ENCODE results near the gene KRTCAP3. TPM values are rescaled to one million over a fixed set of nuclear protein-coding genes. Genes with fewer than 3 reads are reported as not detected.

The KRTCAP3 gene
- total and polyA plus RNA-seq, 3 experiments from 2014 or later: 0.71 to 5.4 (median 4.0) TPM

DNA sequence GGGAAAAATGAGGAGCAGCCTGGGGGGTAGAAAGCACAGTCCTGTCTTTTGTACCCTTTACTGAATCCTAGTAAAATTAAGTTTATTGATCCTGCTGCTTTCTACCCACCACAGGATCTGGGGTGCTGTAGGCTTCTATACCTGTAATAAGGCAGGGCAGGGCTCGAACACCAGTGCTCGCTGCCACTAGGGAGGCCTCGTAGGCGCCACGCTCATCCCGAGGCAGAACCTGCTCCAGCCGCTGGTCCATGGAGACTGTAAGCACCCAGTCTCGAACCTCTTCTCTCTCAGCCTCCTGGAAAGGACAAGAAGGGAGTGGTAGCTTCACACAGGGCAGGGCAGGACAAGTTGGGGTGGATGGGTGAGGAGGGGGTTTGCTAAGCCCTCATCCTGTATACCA is 3.0 kb downstream of the KRTCAP3 start:
- Mint-ChIP-seq H3K4me1 (peaks cover 0 to 4% (median 2%) of the 10 kb centered on the region in 3 donors), H3K4me3 (no peak overlapping the region), H3K9me3 (no peaks in the 10 kb centered on the region), H3K27ac (peak overlapping the region in 3 of 8 donors; percentile 29 to 73 (median 41)), H3K27me3 (peaks cover 0 to 2% of the 10 kb centered on the region in 2 donors), H3K36me3 (peaks cover 8 to 69% (median 27%) of the 10 kb centered on the region in 3 donors)
- POLR2A ChIA-PET: no interaction called here
- CTCF ChIA-PET: no interaction called here
- DNase-seq: no peak
- Histone ChIP-seq H3K36me3 (ENCODE audit: insufficient read depth, low read length) (peaks cover 18% of the 10 kb centered on the region), H3K9me3 (ENCODE audit: low read length) (no peaks in the 10 kb centered on the region), H3K4me3 (ENCODE audit: low read length) (no peak overlapping the region), H3K4me1 (ENCODE audit: insufficient read depth, low read length) (no peaks in the 10 kb centered on the region), H3K27ac (ENCODE audit: low read depth, low read length) (no peak overlapping the region), H3K27me3 (ENCODE audit: insufficient read depth, low read length, poor library complexity, severe bottlenecking) (no peaks in the 10 kb centered on the region)

- Histone ChIP-seq H3K27ac (ENCODE audit: low read depth, low read length) (no peak overlapping the region), H3K4me1 (ENCODE audit: insufficient read depth, low read length) (no peaks in the 10 kb centered on the region), H3K4me3 (ENCODE audit: low read length) (no peak overlapping the region), H3K36me3 (ENCODE audit: insufficient read depth, low read length) (peaks cover 13% of the 10 kb centered on the region), H3K9me3 (ENCODE audit: low read length) (no peaks in the 10 kb centered on the region), H3K27me3 (ENCODE audit: insufficient read depth, low read length, poor library complexity, severe bottlenecking) (no peaks in the 10 kb centered on the region)
- Mint-ChIP-seq H3K36me3 (peaks cover 3 to 65% (median 23%) of the 10 kb centered on the region in 3 donors), H3K9me3 (no peaks in the 10 kb centered on the region), H3K4me1 (peaks cover 0 to 4% (median 2%) of the 10 kb centered on the region in 3 donors), H3K4me3 (no peak overlapping the region), H3K27me3 (peaks cover 0 to 2% of the 10 kb centered on the region in 2 donors), H3K27ac (peak overlapping the region in 4 of 8 donors; percentile 23 to 73 (median 57))
- CTCF ChIA-PET: no interaction called here
- POLR2A ChIA-PET: no interaction called here
- DNase-seq: no peak
Measured at GRCh38 chr2:27445615-27446014, 3.4 kb downstream of the KRTCAP3 start.

DNA sequence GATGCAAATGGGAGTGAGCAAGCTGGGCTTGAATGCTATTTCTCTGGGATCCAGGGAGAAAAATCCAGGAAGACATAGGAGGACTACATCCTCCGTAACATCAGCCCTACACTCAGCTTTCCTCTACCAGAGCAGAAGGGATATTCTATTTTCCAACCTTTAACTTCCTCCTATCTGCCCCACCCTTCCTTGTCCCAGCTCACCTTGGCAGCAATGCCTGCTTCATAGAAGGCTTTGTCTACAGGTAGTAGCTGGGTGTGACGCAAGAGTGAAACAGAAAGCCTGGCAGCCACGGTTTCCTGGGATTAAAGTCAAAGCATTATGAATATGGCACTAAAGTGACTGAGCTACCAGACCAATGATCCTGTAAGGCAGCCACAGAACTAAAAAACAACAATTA is 3.9 kb downstream of the KRTCAP3 start:
- H3K27ac ChIP-seq (ENCODE audit: low read depth, low read length): no peak overlapping the region
- no peaks in the 10 kb centered on the region for H3K4me1 ChIP-seq (ENCODE audit: insufficient read depth, low read length)
- Mint-ChIP-seq H3K27ac (peak overlapping the region in 2 of 8 donors; percentile 55 to 67), H3K36me3 (peaks cover 0 to 63% (median 21%) of the 10 kb centered on the region in 3 donors), H3K4me3 (no peak overlapping the region), H3K27me3 (peaks cover 0 to 2% of the 10 kb centered on the region in 2 donors), H3K9me3 (no peaks in the 10 kb centered on the region), H3K4me1 (peaks cover 0 to 4% (median 2%) of the 10 kb centered on the region in 3 donors)
- ChIA-PET CTCF (interaction anchor here (0.7 kb wide), 1 partner anchor 36 kb away, joined by 3 read pairs; the partner anchor contains the start of gene PPM1G), POLR2A (no interaction called here)
- no peak for DNase-seq
- no peaks in the 10 kb centered on the region for H3K9me3 ChIP-seq (ENCODE audit: low read length)
- no peaks in the 10 kb centered on the region for H3K27me3 ChIP-seq (ENCODE audit: insufficient read depth, low read length, poor library complexity, severe bottlenecking)
- peaks cover 9% of the 10 kb centered on the region for H3K36me3 ChIP-seq (ENCODE audit: insufficient read depth, low read length)
- H3K4me3 ChIP-seq (ENCODE audit: low read length): no peak overlapping the region

DNA sequence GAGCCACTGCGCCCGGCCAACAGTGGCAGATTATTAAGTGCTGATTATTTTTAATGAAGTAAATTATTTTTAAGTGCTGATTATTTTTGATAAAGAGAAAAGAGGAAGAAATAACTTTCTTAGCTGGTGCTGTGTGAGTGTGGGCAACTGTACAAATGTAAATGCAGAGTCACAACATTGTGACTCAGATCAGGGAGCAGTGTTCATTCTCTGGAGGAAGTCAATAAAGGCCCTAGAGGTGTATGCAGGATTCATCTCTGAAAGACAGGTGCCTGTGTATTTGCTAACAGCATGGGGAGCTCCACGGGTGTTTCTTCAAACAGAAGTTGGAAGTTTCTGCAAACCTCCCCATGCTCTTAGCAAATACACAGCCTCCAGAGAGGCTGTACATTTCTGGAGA is 6.2 kb downstream of the KRTCAP3 start:
- no peak for DNase-seq
- no peaks in the 10 kb centered on the region for H3K27me3 Mint-ChIP-seq
- ChIA-PET CTCF (no interaction called here), POLR2A (no interaction called here)
- Histone ChIP-seq H3K27ac (ENCODE audit: low read depth, low read length) (no peak overlapping the region), H3K4me3 (ENCODE audit: low read length) (no peak overlapping the region), H3K9me3 (ENCODE audit: low read length) (no peaks in the 10 kb centered on the region), H3K4me1 (ENCODE audit: insufficient read depth, low read length) (no peaks in the 10 kb centered on the region), H3K36me3 (ENCODE audit: insufficient read depth, low read length) (no peaks in the 10 kb centered on the region), H3K27me3 (ENCODE audit: insufficient read depth, low read length, poor library complexity, severe bottlenecking) (no peaks in the 10 kb centered on the region)
- H3K4me1 Mint-ChIP-seq: peaks cover 0 to 4% (median 0%) of the 10 kb centered on the region in 3 donors
- peak overlapping the region in 3 of 8 donors; percentile 22 to 68 (median 55) for H3K27ac Mint-ChIP-seq
- H3K9me3 Mint-ChIP-seq: no peaks in the 10 kb centered on the region
- peaks cover 0 to 51% (median 12%) of the 10 kb centered on the region in 3 donors for H3K36me3 Mint-ChIP-seq
- no peak overlapping the region for H3K4me3 Mint-ChIP-seq

DNA sequence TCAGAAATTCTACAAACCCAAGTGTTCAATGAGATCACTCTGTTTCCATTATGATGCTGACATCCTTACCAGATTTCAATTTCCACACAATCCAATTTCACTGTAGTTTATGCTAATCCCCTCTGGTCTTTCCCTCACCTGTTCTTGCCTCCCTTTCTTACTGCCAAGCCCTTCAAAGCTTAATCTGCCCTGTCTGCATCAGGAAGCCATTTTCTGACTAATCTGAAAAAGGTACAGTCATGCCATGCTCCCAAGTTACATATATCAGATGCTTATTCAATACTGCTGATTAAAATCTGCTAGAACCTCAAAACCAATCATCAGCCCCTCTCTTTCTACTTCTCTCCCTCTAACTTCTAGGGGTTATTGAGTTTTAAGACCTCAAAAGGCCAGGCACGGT is 8.9 kb downstream of the KRTCAP3 start:
- H3K4me1 Mint-ChIP-seq: peaks cover 0 to 1% (median 0%) of the 10 kb centered on the region in 3 donors
- Histone ChIP-seq H3K9me3 (ENCODE audit: low read length) (no peaks in the 10 kb centered on the region), H3K27me3 (ENCODE audit: insufficient read depth, low read length, poor library complexity, severe bottlenecking) (no peaks in the 10 kb centered on the region), H3K36me3 (ENCODE audit: insufficient read depth, low read length) (no peaks in the 10 kb centered on the region), H3K4me1 (ENCODE audit: insufficient read depth, low read length) (no peaks in the 10 kb centered on the region), H3K27ac (ENCODE audit: low read depth, low read length) (no peak overlapping the region), H3K4me3 (ENCODE audit: low read length) (no peak overlapping the region)
- DNase-seq: no peak
- H3K9me3 Mint-ChIP-seq: no peaks in the 10 kb centered on the region
- CTCF ChIA-PET: no interaction called here
- POLR2A ChIA-PET: no interaction called here
- H3K27ac Mint-ChIP-seq: peak overlapping the region in 3 of 8 donors; percentile 9 to 86 (median 60)
- H3K4me3 Mint-ChIP-seq: no peak overlapping the region
- H3K27me3 Mint-ChIP-seq: no peaks in the 10 kb centered on the region
- peaks cover 0 to 57% (median 18%) of the 10 kb centered on the region in 3 donors for H3K36me3 Mint-ChIP-seq

GRCh38 chr2:27453968-27454367 is 11.8 kb downstream of the KRTCAP3 start:
- DNase-seq: no peak
- Mint-ChIP-seq H3K4me3 (no peak overlapping the region), H3K27me3 (no peaks in the 10 kb centered on the region), H3K9me3 (no peaks in the 10 kb centered on the region), H3K27ac (peak overlapping the region in 1 of 8 donors; percentile 38), H3K36me3 (peaks cover 0 to 63% (median 20%) of the 10 kb centered on the region in 3 donors), H3K4me1 (no peaks in the 10 kb centered on the region)
- Histone ChIP-seq H3K9me3 (ENCODE audit: low read length) (no peaks in the 10 kb centered on the region), H3K36me3 (ENCODE audit: insufficient read depth, low read length) (no peaks in the 10 kb centered on the region), H3K4me1 (ENCODE audit: insufficient read depth, low read length) (no peaks in the 10 kb centered on the region), H3K27me3 (ENCODE audit: insufficient read depth, low read length, poor library complexity, severe bottlenecking) (no peaks in the 10 kb centered on the region), H3K4me3 (ENCODE audit: low read length) (no peak overlapping the region), H3K27ac (ENCODE audit: low read depth, low read length) (no peak overlapping the region)
- ChIA-PET CTCF (no interaction called here), POLR2A (no interaction called here)

- peak overlapping the region in 1 of 8 donors; percentile 63 for H3K27ac Mint-ChIP-seq
- ChIA-PET CTCF (no interaction called here), POLR2A (no interaction called here)
Measured at GRCh38 chr2:27461118-27461517, 18.9 kb downstream of the KRTCAP3 start.

GRCh38 chr2:27464443-27464842 is 22.3 kb downstream of the KRTCAP3 start:
- Histone ChIP-seq H3K9me3 (ENCODE audit: low read length) (no peaks in the 10 kb centered on the region), H3K36me3 (ENCODE audit: insufficient read depth, low read length) (no peaks in the 10 kb centered on the region), H3K27me3 (ENCODE audit: insufficient read depth, low read length, poor library complexity, severe bottlenecking) (no peaks in the 10 kb centered on the region), H3K27ac (ENCODE audit: low read depth, low read length) (no peak overlapping the region), H3K4me1 (ENCODE audit: insufficient read depth, low read length) (no peaks in the 10 kb centered on the region), H3K4me3 (ENCODE audit: low read length) (no peak overlapping the region)
- Mint-ChIP-seq H3K9me3 (no peaks in the 10 kb centered on the region), H3K27me3 (peaks cover 0 to 1% of the 10 kb centered on the region in 2 donors), H3K27ac (no peak overlapping the region), H3K36me3 (peaks cover 0 to 25% (median 6%) of the 10 kb centered on the region in 3 donors), H3K4me1 (no peaks in the 10 kb centered on the region), H3K4me3 (no peak overlapping the region)
- ChIA-PET CTCF (no interaction called here), POLR2A (no interaction called here)
- no peak for DNase-seq

More at GRCh38 chr2:27461118-27461517, 18.9 kb downstream of the KRTCAP3 start:
- no peak overlapping the region for H3K27ac ChIP-seq (ENCODE audit: low read depth, low read length)
- no peaks in the 10 kb centered on the region for H3K36me3 ChIP-seq (ENCODE audit: insufficient read depth, low read length)
- no peaks in the 10 kb centered on the region for H3K4me1 ChIP-seq (ENCODE audit: insufficient read depth, low read length)
- no peaks in the 10 kb centered on the region for H3K9me3 Mint-ChIP-seq
- H3K36me3 Mint-ChIP-seq: peaks cover 0 to 53% (median 11%) of the 10 kb centered on the region in 3 donors
- no peaks in the 10 kb centered on the region for H3K4me1 Mint-ChIP-seq
- H3K9me3 ChIP-seq (ENCODE audit: low read length): no peaks in the 10 kb centered on the region
- no peak overlapping the region for H3K4me3 ChIP-seq (ENCODE audit: low read length)
- H3K27me3 ChIP-seq (ENCODE audit: insufficient read depth, low read length, poor library complexity, severe bottlenecking): no peaks in the 10 kb centered on the region
- peaks cover 0 to 1% of the 10 kb centered on the region in 2 donors for H3K27me3 Mint-ChIP-seq
- no peak for DNase-seq
- H3K4me3 Mint-ChIP-seq: no peak overlapping the region

All from CD8-positive, alpha-beta memory T cell (primary cell).